ENCODE measurements around the gene FUBP3. TPM values are rescaled to one million over a fixed set of nuclear protein-coding genes. Genes with fewer than 3 reads are reported as not detected.

FUBP3 gene
- total RNA-seq, 1 experiment from 2014 or later: 73.7 TPM

DNA sequence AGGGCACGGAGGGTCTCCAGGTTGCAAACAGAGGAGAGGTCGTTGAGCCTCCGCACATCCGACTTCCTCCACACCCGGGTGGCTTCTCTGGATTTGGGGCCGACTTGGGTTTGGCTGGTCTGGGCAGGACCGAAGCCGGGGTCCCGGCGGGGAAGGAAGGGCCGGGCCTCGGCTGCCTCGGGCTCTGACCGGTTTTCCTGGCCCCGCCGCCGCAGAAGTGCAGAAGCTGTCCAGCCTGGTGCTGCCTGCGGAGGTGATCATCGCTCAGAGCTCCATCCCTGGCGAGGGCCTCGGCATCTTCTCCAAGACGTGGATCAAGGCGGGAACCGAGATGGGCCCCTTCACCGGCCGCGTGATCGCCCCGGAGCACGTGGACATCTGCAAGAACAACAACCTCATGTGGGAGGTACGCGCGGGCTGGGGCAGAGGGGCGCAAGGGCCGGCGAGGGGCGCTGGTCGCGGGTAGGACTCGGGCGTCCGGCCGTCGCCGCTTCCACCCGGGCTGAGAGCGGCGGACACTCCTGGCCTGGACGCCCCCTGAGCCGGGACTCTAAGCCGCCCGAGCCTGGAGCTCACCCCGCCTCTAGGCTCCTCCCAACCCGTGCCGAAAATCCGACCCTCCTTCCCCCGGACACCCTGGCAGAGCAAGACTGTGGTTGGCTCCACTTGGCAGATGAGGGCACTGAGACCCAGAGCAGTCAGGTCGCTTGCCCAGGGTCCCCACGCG, 87.2 kb downstream of the FUBP3 start:
- TF ChIP-seq ZNF274 (IDR thresholded peaks at IDR 0.05; ENCODE audit: low read depth, low read length): no peak
- TF ChIP-seq SRF (IDR thresholded peaks at IDR 0.05; ENCODE audit: low read depth): no peak
- TF ChIP-seq EZH2 (IDR thresholded peaks at IDR 0.05): no peak
- no peak for TF ChIP-seq MAX (IDR thresholded peaks at IDR 0.05)
- TF ChIP-seq YY1 (IDR thresholded peaks at IDR 0.05; ENCODE audit: extremely low read depth, insufficient replicate concordance, low read depth, low read length): no peak
- no peak for TF ChIP-seq CEBPB (IDR thresholded peaks at IDR 0.05; ENCODE audit: low read depth)
- no peak for TF ChIP-seq SIN3A (IDR thresholded peaks at IDR 0.05; ENCODE audit: low read depth)
- no peak for TF ChIP-seq CBX3 (IDR thresholded peaks at IDR 0.05; ENCODE audit: low read depth)
- TF ChIP-seq, protein P1, sequence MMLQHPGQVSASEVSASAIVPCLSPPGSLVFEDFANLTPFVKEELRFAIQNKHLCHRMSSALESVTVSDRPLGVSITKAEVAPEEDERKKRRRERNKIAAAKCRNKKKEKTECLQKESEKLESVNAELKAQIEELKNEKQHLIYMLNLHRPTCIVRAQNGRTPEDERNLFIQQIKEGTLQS (IDR thresholded peaks at IDR 0.05): no peak
- no peak for TF ChIP-seq FOSL1 (IDR thresholded peaks at IDR 0.05; ENCODE audit: low read depth)
- no peak for TF ChIP-seq JUND (IDR thresholded peaks at IDR 0.05)
- TF ChIP-seq EZH2phosphoT487 (IDR thresholded peaks at IDR 0.05; ENCODE audit: borderline replicate concordance): no peak
- TF ChIP-seq, protein P2, sequence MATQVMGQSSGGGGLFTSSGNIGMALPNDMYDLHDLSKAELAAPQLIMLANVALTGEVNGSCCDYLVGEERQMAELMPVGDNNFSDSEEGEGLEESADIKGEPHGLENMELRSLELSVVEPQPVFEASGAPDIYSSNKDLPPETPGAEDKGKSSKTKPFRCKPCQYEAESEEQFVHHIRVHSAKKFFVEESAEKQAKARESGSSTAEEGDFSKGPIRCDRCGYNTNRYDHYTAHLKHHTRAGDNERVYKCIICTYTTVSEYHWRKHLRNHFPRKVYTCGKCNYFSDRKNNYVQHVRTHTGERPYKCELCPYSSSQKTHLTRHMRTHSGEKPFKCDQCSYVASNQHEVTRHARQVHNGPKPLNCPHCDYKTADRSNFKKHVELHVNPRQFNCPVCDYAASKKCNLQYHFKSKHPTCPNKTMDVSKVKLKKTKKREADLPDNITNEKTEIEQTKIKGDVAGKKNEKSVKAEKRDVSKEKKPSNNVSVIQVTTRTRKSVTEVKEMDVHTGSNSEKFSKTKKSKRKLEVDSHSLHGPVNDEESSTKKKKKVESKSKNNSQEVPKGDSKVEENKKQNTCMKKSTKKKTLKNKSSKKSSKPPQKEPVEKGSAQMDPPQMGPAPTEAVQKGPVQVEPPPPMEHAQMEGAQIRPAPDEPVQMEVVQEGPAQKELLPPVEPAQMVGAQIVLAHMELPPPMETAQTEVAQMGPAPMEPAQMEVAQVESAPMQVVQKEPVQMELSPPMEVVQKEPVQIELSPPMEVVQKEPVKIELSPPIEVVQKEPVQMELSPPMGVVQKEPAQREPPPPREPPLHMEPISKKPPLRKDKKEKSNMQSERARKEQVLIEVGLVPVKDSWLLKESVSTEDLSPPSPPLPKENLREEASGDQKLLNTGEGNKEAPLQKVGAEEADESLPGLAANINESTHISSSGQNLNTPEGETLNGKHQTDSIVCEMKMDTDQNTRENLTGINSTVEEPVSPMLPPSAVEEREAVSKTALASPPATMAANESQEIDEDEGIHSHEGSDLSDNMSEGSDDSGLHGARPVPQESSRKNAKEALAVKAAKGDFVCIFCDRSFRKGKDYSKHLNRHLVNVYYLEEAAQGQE (IDR thresholded peaks at IDR 0.05; ENCODE audit: low read depth): no peak
- TF ChIP-seq TCF7L2 (IDR thresholded peaks at IDR 0.05; ENCODE audit: borderline replicate concordance, extremely low read depth, insufficient read depth, insufficient read length): no peak
- no peak for TF ChIP-seq SP1 (IDR thresholded peaks at IDR 0.05; ENCODE audit: low read depth)
- TF ChIP-seq ZBTB33 (IDR thresholded peaks at IDR 0.05; ENCODE audit: extremely low read depth, insufficient replicate concordance, low read length): no peak
- TF ChIP-seq POLR2A (IDR thresholded peaks at IDR 0.05; ENCODE audit: borderline replicate concordance, extremely low read depth, insufficient read depth, insufficient read length): no peak
- TF ChIP-seq, protein P3, sequence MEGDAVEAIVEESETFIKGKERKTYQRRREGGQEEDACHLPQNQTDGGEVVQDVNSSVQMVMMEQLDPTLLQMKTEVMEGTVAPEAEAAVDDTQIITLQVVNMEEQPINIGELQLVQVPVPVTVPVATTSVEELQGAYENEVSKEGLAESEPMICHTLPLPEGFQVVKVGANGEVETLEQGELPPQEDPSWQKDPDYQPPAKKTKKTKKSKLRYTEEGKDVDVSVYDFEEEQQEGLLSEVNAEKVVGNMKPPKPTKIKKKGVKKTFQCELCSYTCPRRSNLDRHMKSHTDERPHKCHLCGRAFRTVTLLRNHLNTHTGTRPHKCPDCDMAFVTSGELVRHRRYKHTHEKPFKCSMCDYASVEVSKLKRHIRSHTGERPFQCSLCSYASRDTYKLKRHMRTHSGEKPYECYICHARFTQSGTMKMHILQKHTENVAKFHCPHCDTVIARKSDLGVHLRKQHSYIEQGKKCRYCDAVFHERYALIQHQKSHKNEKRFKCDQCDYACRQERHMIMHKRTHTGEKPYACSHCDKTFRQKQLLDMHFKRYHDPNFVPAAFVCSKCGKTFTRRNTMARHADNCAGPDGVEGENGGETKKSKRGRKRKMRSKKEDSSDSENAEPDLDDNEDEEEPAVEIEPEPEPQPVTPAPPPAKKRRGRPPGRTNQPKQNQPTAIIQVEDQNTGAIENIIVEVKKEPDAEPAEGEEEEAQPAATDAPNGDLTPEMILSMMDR (IDR thresholded peaks at IDR 0.05 in 2 of 3, conservative IDR thresholded peaks at IDR 0.05 in 1 of 3; ENCODE audit: borderline replicate concordance in 1 of 3, insufficient read depth in 1 of 3, low read depth in 2 of 3, low read length in 2 of 3): no peak
- TF ChIP-seq ELF1 (IDR thresholded peaks at IDR 0.05; ENCODE audit: borderline replicate concordance, low read depth): no peak
- H3K4me3 ChIP-seq (replicated peaks in 1 of 2; ENCODE audit: low read depth in 1 of 2, low read length in 2 of 2): no peak overlapping the region
- H3K9me3 ChIP-seq (ENCODE audit: control insufficient read depth in 1 of 2, insufficient read depth in 1 of 2, low read depth in 1 of 2, low read length in 2 of 2): no peaks in the 10 kb centered on the region
- RAD21 ChIA-PET (ENCODE audit: low non-redundant PET in 1 of 2, low total read pairs in 2 of 2, uncharacterized antibody in 2 of 2, unreplicated experiment in 2 of 2): no interaction called here
- CTCF ChIA-PET: no interaction called here
- DNase-seq (ENCODE audit: low read depth, low spot score) (no peak), ATAC-seq (no peak)
- no peaks in the 10 kb centered on the region for H3K36me3 ChIP-seq (ENCODE audit: control insufficient read depth in 1 of 2, insufficient read depth in 2 of 2, low read length in 2 of 2)
- intact Hi-C loops (cut with micrococcal nuclease): no loop called here
- H3K27me3 ChIP-seq (ENCODE audit: insufficient read depth, low read length): no peaks in the 10 kb centered on the region
- no peak overlapping the region for H3K4me2 ChIP-seq (ENCODE audit: low read length)
- POLR2A ChIA-PET: no interaction called here
- H3K27ac ChIP-seq (ENCODE audit: low read depth, low read length): no peak overlapping the region
- no peaks in the 10 kb centered on the region for H3K9me2 ChIP-seq (ENCODE audit: insufficient read depth)
- BruUV-seq (replicated peaks): no TSS peak
- H3K79me2 ChIP-seq (ENCODE audit: insufficient read depth, low read length): no peaks in the 10 kb centered on the region
- H3K4me1 ChIP-seq (ENCODE audit: control insufficient read depth in 1 of 2, insufficient read depth in 2 of 2, low read length in 2 of 2): peaks cover 0 to 8% of the 10 kb centered on the region in 2 experiments; a peak in 2 of 4 replicates
- H2AFZ ChIP-seq (ENCODE audit: low read depth, low read length, poor library complexity, severe bottlenecking): no peak overlapping the region
- no peak overlapping the region for H3K9ac ChIP-seq (ENCODE audit: low read length)
- H4K20me1 ChIP-seq (ENCODE audit: insufficient read depth): no peaks in the 10 kb centered on the region

Data from HCT116 (cell line).